ENCODE data around the gene SLC13A5.

GRCh38 chr17:6706499-6706898 is 6.7 kb downstream of the SLC13A5 start:
- TF ChIP-seq CTCF (IDR thresholded peaks at IDR 0.05): no peak
- no peak for TF ChIP-seq EZH2 (IDR thresholded peaks at IDR 0.05)
